HG02840 (cell line): Measurements from ENCODE around the gene EFNB1.

Source experiments
- ATAC-seq: cut with Tn5 transposase; IDR thresholded peaks from one replicate; pipeline ENCODE4 v1.9.1; 2021; ENCODE audit warnings: mild to moderate bottlenecking, moderate library complexity, moderate number of reproducible peaks; ENCODE audit not compliant: unreplicated experiment, low FRiP score

EFNB1 gene

GRCh38 chrX:68878977-68879645 lies 50.3 kb downstream of the EFNB1 start:
- ATAC-seq = no peak

GRCh38 chrX:68880846-68881552 lies 52.2 kb downstream of the EFNB1 start:
- ATAC-seq = no peak

DNA sequence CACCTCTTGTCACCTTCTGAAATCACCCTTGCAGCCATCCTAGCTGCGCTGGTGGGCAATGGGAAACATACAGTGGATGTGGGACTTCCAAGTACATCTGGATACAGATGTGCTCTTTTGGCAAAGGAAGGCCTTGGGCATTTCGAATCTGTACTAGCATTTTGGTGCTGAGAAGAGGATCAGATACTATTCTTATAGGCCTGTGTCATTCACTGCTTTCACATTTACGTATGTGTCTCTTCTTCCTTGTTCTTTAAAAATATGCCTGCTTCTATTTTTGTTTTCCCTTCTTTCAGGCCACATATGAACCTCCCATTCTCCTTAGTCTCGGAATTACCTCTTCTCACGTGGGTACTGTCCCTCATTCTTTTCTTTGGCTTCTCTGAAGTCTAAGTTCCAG lies 53.1 kb downstream of the EFNB1 start:
- no peak for ATAC-seq

DNA sequence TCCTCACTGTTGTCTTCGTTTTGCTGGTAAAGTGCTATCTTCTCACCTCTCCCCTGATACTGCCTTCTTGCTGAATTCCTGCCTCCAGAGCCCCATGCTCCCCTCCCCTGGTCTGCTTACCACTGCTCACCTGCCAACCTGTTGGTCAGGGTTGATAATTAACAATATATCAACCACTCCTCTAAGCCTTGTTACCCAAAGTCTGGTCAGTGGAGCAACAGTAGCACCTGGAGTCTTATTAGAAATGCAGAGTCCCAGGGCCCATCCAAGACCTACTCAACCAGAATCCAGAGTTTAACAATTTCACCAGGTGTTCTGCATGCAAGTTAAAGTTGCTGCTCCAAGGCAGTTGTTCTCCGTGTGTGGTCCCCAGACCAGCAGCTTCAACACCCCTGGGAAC lies 55.0 kb downstream of the EFNB1 start:
- no peak for ATAC-seq

GRCh38 chrX:68889249-68889648 lies 60.4 kb downstream of the EFNB1 start:
- ATAC-seq = no peak
